ENCODE measurements around the gene CLP1. TPM values are rescaled to one million over a fixed set of nuclear protein-coding genes. Genes with fewer than 3 reads are reported as not detected.

CLP1 gene
- polyA plus RNA-seq, 1 donor (not counting 4 experiments of a cell fraction or from before 2014, with no cell fraction given), result 25.0 TPM

DNA sequence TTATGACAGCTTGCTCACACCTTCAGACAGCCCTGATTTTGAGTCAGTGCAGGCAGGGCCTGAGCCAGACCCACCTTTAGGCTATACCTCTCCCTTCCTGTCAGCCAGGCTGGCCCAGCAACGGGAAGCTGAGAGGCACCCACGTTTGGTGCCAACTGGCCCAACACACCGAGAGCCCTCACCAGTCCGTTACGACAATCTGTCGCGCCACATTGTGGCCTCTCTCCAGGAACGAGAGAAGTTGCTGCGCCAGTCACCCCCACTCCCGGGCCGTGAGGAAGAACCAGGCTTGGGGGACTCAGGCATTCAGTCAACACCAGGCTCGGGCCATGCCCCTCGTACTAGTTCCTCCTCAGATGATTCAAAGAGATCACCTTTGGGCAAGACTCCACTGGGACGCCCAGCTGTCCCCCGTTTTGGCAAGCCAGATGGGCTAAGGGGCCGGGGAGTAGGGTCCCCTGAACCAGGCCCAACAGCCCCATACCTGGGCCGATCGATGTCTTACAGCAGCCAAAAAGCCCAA, 41.3 kb downstream of the CLP1 start:
- Histone ChIP-seq H3K4me1 (ENCODE audit: control insufficient read depth, extremely low read depth, insufficient read depth, low read length) (no peaks in the 10 kb centered on the region), H3K36me3 (ENCODE audit: control insufficient read depth in 2 of 2, extremely low read depth in 1 of 2, insufficient read depth in 2 of 2, low read length in 2 of 2) (peaks cover 38 to 44% of the 10 kb centered on the region in 2 experiments), H2AFZ (ENCODE audit: control insufficient read depth, low read length) (no peak overlapping the region), H4K20me1 (ENCODE audit: control insufficient read depth, extremely low read depth, insufficient read depth, low read length) (no peaks in the 10 kb centered on the region), H3K27me3 (ENCODE audit: control insufficient read depth, extremely low read depth, insufficient read depth, low read length) (no peaks in the 10 kb centered on the region), H3K9ac (ENCODE audit: control insufficient read depth, extremely low read depth, insufficient read depth, low read length) (no peak overlapping the region), H3K4me3 (ENCODE audit: control insufficient read depth in 2 of 3, extremely low read depth in 1 of 3, insufficient read depth in 2 of 3, low read depth in 1 of 3, low read length in 3 of 3) (no peak overlapping the region), H3K79me2 (ENCODE audit: control insufficient read depth, insufficient read depth, low read length) (no peaks in the 10 kb centered on the region), H3K4me2 (ENCODE audit: control insufficient read depth, extremely low read depth, insufficient read depth, low read depth, low read length) (no peak overlapping the region), H3K27ac (ENCODE audit: control insufficient read depth, insufficient read depth, low read length) (no peak overlapping the region), H3K9me1 (ENCODE audit: control insufficient read depth, extremely low read depth, insufficient read depth, low read length) (no peaks in the 10 kb centered on the region), H3K9me3 (ENCODE audit: control insufficient read depth, low read depth, low read length) (no peaks in the 10 kb centered on the region)
- dilution Hi-C loops (cut with MboI; ENCODE audit: extremely low pct_ligation_motif_present, low sequenced_read_pairs), result no loop called here
- DNase-seq (ENCODE audit: low read depth, low spot score) (no peak), FAIRE-seq (no peak)
- TF ChIP-seq, protein P1, sequence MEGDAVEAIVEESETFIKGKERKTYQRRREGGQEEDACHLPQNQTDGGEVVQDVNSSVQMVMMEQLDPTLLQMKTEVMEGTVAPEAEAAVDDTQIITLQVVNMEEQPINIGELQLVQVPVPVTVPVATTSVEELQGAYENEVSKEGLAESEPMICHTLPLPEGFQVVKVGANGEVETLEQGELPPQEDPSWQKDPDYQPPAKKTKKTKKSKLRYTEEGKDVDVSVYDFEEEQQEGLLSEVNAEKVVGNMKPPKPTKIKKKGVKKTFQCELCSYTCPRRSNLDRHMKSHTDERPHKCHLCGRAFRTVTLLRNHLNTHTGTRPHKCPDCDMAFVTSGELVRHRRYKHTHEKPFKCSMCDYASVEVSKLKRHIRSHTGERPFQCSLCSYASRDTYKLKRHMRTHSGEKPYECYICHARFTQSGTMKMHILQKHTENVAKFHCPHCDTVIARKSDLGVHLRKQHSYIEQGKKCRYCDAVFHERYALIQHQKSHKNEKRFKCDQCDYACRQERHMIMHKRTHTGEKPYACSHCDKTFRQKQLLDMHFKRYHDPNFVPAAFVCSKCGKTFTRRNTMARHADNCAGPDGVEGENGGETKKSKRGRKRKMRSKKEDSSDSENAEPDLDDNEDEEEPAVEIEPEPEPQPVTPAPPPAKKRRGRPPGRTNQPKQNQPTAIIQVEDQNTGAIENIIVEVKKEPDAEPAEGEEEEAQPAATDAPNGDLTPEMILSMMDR (optimal IDR thresholded peaks at IDR 0.05 in 1 of 3, IDR thresholded peaks at IDR 0.05 in 1 of 3, conservative IDR thresholded peaks at IDR 0.05 in 1 of 3; ENCODE audit: extremely low read depth in 1 of 3, insufficient read depth in 2 of 3, low read length in 3 of 3), result no peak
- no peak for TF ChIP-seq EZH2 (IDR thresholded peaks at IDR 0.05; ENCODE audit: low read length)

DNA sequence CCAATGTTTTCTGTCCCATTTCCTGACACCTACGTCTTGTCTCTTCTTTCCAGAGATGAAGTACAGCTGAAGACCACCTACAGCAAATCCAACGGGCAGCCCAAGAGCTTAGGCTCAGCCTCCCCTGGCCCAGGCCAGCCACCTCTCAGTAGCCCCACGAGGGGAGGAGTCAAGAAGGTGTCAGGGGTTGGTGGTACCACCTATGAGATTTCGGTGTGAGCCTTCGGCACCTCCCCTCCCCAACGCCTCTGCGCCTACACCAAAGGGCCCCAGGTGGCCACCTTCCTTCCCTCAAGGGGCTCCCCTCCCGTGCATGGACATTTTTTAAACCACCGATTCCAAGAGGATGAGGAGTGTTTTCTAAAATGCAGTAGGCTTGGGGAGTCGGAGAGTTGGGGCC, 42.3 kb downstream of the CLP1 start:
- no peak overlapping the region for H2AFZ ChIP-seq (ENCODE audit: control insufficient read depth, low read length)
- no peaks in the 10 kb centered on the region for H3K4me1 ChIP-seq (ENCODE audit: control insufficient read depth, extremely low read depth, insufficient read depth, low read length)
- H3K79me2 ChIP-seq (ENCODE audit: control insufficient read depth, insufficient read depth, low read length), result no peaks in the 10 kb centered on the region
- DNase-seq (ENCODE audit: low read depth, low spot score), result no peak
- peaks cover 41 to 44% of the 10 kb centered on the region in 2 experiments for H3K36me3 ChIP-seq (ENCODE audit: control insufficient read depth in 2 of 2, extremely low read depth in 1 of 2, insufficient read depth in 2 of 2, low read length in 2 of 2)
- no peak overlapping the region for H3K4me2 ChIP-seq (ENCODE audit: control insufficient read depth, extremely low read depth, insufficient read depth, low read depth, low read length)
- H3K4me3 ChIP-seq (ENCODE audit: control insufficient read depth in 2 of 3, extremely low read depth in 1 of 3, insufficient read depth in 2 of 3, low read depth in 1 of 3, low read length in 3 of 3), result no peak overlapping the region
- FAIRE-seq, result no peak
- no peak overlapping the region for H3K9ac ChIP-seq (ENCODE audit: control insufficient read depth, extremely low read depth, insufficient read depth, low read length)
- no peaks in the 10 kb centered on the region for H3K9me1 ChIP-seq (ENCODE audit: control insufficient read depth, extremely low read depth, insufficient read depth, low read length)
- H3K9me3 ChIP-seq (ENCODE audit: control insufficient read depth, low read depth, low read length), result no peaks in the 10 kb centered on the region
- dilution Hi-C loops (cut with MboI; ENCODE audit: extremely low pct_ligation_motif_present, low sequenced_read_pairs), result no loop called here
- TF ChIP-seq EZH2 (IDR thresholded peaks at IDR 0.05; ENCODE audit: low read length), result no peak
- TF ChIP-seq, protein P1 (optimal IDR thresholded peaks at IDR 0.05 in 1 of 3, IDR thresholded peaks at IDR 0.05 in 1 of 3, conservative IDR thresholded peaks at IDR 0.05 in 1 of 3; ENCODE audit: extremely low read depth in 1 of 3, insufficient read depth in 2 of 3, low read length in 3 of 3), result no peak
- H4K20me1 ChIP-seq (ENCODE audit: control insufficient read depth, extremely low read depth, insufficient read depth, low read length), result no peaks in the 10 kb centered on the region
- no peak overlapping the region for H3K27ac ChIP-seq (ENCODE audit: control insufficient read depth, insufficient read depth, low read length)
- no peaks in the 10 kb centered on the region for H3K27me3 ChIP-seq (ENCODE audit: control insufficient read depth, extremely low read depth, insufficient read depth, low read length)
